Choroid plexus epithelial cell (primary cell): ENCODE measurements around the gene TNFSF10.
"Not testable (repeated sequence)": the region's sequence is repeated elsewhere in the genome, so short reads cannot be mapped to it uniquely, and the experiment has no call there.

Source experiments
- DNase-seq: peaks from one replicate; pipeline ENCODE4 v3.0.0-alpha.2; 2010; ENCODE audit warnings: low read depth
- H3K4me3 ChIP-seq: 2 replicates; pipeline ENCODE4 v1.5.1; 2011; ENCODE audit warnings: low read depth, mild to moderate bottlenecking, control low read depth, low read length, moderate library complexity
- TF ChIP-seq, protein P1 (sequence below): conservative IDR thresholded peaks from 2 replicates; pipeline ENCODE4 v1.5.1; 2011; ENCODE audit warnings: low read depth, mild to moderate bottlenecking, control low read depth, inconsistent platforms, low read length, moderate library complexity

TNFSF10 gene

DNA sequence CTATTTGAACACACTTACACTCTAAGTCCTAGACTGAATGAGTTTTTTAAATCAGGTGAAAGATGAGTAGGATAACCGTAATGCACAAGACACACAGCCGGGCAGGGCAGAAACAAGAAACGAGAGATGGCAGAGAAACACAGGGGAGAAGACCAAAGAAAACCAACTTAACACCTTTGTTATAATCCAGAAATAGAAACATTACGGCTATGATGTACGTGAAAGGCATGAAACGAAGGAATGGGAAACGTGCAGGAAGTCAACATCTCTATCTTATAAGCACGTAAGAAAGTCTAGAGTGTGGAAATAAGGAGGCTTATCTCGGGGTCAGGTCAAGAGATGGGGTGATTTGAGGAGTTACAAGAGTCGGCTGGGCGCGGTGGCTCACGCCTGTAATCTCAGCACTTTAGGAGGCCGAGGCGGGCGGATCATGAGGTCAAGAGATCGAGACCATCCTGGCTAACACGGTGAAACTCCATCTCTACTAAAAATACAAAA is 1.9 kb upstream of the TNFSF10 start:
- TF ChIP-seq, protein P1, sequence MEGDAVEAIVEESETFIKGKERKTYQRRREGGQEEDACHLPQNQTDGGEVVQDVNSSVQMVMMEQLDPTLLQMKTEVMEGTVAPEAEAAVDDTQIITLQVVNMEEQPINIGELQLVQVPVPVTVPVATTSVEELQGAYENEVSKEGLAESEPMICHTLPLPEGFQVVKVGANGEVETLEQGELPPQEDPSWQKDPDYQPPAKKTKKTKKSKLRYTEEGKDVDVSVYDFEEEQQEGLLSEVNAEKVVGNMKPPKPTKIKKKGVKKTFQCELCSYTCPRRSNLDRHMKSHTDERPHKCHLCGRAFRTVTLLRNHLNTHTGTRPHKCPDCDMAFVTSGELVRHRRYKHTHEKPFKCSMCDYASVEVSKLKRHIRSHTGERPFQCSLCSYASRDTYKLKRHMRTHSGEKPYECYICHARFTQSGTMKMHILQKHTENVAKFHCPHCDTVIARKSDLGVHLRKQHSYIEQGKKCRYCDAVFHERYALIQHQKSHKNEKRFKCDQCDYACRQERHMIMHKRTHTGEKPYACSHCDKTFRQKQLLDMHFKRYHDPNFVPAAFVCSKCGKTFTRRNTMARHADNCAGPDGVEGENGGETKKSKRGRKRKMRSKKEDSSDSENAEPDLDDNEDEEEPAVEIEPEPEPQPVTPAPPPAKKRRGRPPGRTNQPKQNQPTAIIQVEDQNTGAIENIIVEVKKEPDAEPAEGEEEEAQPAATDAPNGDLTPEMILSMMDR: no peak

DNA sequence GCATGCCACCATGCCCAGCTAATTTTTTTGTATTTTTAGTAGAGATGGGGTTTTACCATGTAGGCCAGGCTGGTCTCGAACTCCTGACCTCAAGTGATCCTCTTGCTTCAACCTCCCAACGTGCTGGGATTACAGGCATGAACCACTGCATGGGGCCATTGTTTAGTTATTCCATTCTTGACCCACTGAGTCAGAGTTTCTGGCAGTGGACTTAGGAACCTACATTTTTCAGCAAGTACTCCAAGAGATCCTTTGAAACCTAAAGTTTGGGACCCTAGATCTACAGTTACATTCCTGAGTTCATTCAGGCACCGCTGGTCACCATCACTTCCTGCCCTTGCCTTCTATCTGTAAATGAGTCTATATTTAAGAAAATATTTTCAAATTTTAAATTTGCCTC is 1.4 kb upstream of the TNFSF10 start:
- TF ChIP-seq, protein P1: no peak
- DNase-seq: peak; percentile 66
- no peak overlapping the region for H3K4me3 ChIP-seq

More for the DNA sequence above, 1.9 kb upstream of the TNFSF10 start:
- H3K4me3 ChIP-seq: no peak overlapping the region
- no peak for DNase-seq

DNA sequence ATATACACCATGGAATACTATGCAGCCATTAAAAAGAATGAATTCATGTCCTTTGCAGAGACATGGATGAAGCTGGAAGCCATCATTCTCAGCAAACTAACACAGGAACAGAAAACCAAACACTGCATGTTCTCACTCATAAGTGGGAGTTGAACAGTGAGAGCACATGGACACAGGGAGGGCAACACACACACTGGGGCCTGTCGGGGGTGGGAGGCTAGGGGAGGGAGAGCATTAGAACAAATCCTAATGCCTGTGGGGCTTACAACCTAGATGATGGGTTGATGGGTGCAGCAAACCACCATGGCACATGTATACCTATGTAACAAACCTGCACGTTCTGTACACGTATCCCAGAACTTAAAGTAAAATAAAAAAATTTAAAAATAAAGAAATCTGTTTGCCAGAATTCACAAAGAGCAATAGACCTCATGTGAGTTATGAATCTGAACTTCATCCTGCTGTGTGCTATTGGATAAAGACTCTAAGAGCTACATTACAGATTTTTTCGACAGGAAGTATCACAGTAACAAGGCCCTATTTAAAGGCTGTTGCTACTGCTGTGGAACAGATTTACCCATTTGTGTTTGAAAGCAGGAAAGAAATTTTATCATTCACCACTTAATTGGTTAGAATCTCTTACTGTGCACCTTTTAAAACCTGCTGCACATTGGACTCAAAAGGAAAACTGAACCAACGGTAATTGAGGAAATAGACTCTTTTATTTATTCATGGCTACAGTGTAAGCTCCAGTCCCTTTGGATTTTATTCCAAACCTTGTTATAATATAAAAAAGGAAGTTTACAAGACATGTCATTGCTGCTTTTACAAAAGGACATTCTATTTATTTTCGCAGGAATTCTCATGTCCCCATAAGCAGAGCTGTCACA is 1.1 kb downstream of the TNFSF10 start:
- not testable (repeated sequence) for DNase-seq, H3K4me3 ChIP-seq

DNA sequence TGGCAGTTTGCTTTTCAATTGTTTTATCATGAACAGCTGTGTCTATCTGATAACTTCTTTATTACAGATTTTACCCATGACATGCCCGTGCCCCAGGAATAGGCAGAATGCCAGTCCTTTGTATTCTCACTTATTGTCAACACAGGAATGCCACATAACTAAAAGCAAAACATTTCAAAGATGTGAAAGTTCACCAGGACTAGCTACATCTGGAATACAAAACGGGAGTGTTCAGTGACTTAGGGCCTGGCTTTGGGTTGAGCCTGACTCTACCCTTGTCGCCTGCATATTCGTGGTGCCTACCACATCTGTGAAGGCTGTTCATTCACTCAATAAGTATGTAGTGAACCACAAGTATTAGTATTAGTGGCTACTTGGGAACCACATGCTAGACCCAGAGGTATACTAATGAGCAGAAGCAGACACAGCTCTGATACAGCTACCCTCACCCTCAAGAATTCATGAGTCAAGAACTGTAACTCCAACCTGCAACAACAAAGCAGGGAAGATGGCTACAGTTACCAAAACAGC is 2.9 kb downstream of the TNFSF10 start:
- TF ChIP-seq, protein P1: no peak
- H3K4me3 ChIP-seq: no peak overlapping the region
- peak; percentile 52 for DNase-seq

DNA sequence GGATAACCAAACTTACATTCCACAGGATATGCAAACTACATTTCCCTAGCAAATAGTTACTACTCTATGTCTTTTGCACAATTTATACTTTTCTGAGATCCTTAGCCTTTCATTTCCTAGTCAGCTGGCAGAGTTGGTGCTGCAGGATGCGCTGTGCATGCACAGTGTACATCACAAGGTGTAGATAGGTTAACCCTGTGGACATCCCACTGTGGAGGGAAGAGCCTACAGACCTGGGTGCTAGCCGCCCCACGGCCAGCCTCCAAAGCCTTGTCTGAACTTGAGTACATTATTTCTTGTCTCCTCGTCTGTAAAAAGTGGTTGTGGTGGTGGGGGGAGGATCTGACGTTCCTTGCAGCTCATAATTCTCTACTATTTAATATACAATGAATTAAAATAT is 3.5 kb downstream of the TNFSF10 start:
- no peak overlapping the region for H3K4me3 ChIP-seq
- no peak for DNase-seq
- TF ChIP-seq, protein P1: no peak

DNA sequence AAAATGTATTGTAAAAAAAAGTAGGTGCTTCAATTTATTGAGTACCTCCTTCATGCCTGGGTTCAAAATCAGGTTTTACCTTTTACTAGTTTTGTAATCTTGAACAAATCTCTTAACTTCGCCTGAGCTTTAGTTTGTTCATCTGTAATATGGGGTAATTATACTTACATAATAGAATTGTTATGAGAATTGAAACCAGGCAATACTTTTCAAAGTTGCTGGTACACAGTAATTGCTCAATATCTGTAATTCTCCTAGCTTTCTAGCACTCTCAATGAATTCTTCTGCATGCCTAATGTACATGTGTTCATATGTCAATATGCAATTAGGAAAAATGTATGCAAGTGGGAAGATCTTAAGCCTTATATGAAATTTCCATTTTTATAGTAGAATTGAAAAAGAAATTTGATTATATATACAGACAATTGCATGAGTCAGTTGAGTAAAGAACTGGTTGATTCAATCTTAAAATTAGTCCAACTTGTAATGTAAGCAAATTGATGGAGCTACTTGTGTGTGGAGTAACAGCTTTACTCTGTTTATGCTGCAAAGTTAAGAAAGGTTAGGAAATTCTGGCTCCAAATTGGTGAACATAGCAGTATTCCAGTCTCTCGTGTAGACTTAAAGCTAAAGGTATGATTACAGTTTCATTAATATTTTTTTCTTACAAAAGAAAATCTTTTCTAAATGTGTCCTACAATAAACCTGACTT is 4.1 kb downstream of the TNFSF10 start:
- no peak overlapping the region for H3K4me3 ChIP-seq
- TF ChIP-seq, protein P1: no peak
- DNase-seq: no peak

DNA sequence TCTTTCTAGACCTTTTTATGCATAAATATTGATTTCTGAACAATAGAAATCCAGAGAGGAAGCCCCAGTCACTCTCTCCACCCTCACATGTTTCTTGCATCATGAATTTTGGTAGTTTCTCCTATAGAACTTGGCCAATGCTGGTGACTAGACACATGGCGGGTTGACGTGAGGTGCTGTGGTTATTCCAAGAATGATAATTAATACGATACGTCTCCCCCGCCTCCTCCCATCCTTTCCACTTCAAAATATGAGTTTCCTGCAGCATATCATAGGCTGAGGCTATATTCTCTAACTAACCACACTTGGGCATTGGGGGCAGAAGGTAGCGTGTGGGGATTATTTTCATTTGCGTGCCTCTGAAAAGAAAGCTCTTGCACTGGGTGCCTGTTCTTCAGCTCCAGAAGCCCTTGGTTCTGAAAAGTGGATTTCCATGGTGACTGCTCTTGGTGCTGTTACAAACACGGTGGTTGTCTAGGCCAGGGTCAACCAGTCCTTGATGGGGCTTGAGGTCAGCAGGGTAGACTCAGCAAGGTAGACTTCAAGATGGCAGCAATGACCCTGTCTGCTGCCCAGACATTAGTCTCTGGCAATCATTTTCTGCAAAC is 5.3 kb downstream of the TNFSF10 start:
- DNase-seq: no peak
- TF ChIP-seq, protein P1: no peak
- H3K4me3 ChIP-seq: no peak overlapping the region
